Spleen (tissue), 7 donors: ENCODE data around the gene NPHP3.

Source experiments
- CTCF ChIP-seq, 11 experiments: fragments of 200-600 bp in 7 of 11; fragments of 450-650 bp in 4 of 11; sonication (generic) in 4 of 11; IDR thresholded peaks in 8 of 11; conservative IDR thresholded peaks in 3 of 11; 1 replicate in 7 of 11; 2 replicates in 4 of 11; pipeline versions ENCODE4 v1.4.0 to v1.8.0; 2016 to 2021; ENCODE audit warnings: antibody characterized with exemption in 11 of 11, inconsistent platforms in 4 of 11, mild to moderate bottlenecking in 1 of 11
- POLR2AphosphoS5 ChIP-seq, 3 donors: sonication (generic); formaldehyde crosslinking; IDR thresholded peaks; one replicate each; pipeline ENCODE4 v1.5.1; 2017; ENCODE audit warnings: antibody characterized with exemption in 3 of 3
- donor health status: DM: no; HTN: no; CAD: no; lungs with moderate emphysema.
- donor health status: DM: no; HTN: no; CAD: no.
- donor health status: DM: no; HTN: no; CAD: no.

- TF ChIP-seq CTCF (IDR thresholded peaks at IDR 0.05 in 8 of 11, conservative IDR thresholded peaks at IDR 0.05 in 3 of 11) (no peak), POLR2AphosphoS5 (IDR thresholded peaks at IDR 0.05) (no peak)
Measured at GRCh38 chr3:132720228-132720627, 2.0 kb downstream of the NPHP3 start.
